Epithelial cell of alveolus of lung (primary cell): ENCODE data around the gene RSRC2. TPM values are rescaled to one million over a fixed set of nuclear protein-coding genes. Genes with fewer than 3 reads are reported as not detected.

Source experiments
- total RNA-seq: library from RNA; depleted of rRNA; stranded (reverse); fragments of >200 nt; gene quantifications from 2 replicates; pipeline ENCODE4 v1.2.1, GENCODE V29; 2015

Gene RSRC2, protein sequence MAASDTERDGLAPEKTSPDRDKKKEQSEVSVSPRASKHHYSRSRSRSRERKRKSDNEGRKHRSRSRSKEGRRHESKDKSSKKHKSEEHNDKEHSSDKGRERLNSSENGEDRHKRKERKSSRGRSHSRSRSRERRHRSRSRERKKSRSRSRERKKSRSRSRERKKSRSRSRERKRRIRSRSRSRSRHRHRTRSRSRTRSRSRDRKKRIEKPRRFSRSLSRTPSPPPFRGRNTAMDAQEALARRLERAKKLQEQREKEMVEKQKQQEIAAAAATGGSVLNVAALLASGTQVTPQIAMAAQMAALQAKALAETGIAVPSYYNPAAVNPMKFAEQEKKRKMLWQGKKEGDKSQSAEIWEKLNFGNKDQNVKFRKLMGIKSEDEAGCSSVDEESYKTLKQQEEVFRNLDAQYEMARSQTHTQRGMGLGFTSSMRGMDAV
- 22.8 and 39.3 TPM in 2 replicates for total RNA-seq

DNA sequence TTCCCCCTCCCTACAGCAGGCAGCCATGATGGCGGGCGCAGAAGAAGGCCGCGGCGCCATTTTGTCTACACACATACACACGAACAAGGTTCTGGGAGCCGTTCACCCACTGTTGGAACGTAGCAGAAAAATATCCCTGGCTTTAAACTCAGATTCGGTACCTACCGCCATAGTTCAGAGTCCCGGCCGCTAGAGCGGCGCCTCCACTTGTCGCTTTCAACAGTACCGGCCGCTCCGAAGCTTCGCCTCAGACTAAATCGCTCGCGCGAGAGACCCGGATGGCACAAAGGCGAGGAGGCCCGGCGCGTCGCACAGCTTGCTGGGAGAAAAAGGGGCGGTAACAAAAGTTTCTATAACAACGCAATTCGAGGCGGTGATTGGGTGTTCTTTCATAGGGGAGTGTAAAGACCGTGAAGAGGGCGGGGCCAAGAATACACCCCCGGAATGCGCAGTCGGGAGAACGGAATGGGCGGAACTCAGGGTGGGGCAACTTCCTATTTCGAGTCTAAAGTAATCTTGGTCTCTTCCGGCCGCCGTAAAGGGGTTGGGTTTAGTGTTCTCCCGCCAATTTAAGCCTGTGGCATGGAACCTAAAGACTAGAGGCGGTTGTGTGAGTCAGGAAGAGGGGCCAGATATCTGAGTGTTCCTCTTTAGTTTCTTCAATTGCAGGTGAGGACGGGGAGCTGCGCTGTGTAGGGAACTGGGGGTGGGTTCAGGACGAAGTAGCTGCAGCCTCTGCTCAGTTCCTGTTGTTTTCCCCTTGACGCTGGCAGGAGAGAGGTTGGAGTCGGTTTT, at the start of gene RSRC2, which contains the start of gene KNTC1:
Gene RSRC2, minus strand, starts transcription at position 254 of the 795 bp plus-strand sequence. Its CDS starts 83 bp downstream, at position 171.
Gene KNTC1, plus strand, starts transcription at position 567 of the 795 bp plus-strand sequence. CDS start 2,815 bp downstream, outside the sequence.

DNA sequence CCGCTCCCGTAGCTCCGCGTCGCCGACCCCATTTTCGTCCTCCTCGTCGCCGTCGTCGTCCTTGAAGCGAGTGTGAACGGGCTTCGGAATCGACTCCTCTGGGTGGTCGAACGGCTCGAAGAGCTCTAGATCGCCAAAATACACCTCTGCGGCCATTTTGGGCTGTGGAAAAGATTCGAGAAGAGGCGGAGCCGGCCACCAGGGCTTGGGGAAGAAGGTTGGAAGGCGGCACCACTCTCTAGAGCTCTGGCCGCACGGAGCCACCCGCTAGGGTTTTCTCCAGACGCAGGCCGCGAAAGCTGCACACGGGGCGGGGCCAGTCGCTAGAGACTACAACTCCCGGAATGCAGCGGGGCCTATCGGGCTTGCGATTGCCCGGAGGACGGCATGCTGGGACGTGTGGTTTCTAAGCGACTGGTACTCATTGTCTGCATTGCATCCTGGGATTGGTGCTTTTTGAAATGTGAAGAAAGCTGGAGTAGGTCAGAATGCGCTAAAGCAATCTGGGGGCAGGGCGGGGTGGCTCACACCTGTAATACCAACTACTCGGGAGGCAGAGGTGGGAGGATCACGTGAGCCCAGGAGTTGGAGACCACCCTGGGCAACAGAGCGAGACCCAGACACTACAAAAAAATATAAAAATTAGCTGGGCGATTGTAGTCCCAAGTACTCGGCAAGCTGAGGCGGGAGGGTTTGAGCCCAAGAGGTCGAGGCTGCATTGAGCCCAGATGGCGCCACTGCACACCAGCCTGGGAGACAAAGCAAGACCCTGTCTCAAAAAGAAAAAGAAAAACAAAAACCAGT, 25.8 kb downstream of the RSRC2 start, which contains the start of gene ZCCHC8:
Gene ZCCHC8, minus strand, starts transcription at position 248 of the 804 bp plus-strand sequence. Its CDS starts 92 bp downstream, at position 156.

Other genes with a start within 250 kb of the RSRC2 start
- gene CLIP1, start 104.3 kb downstream of the RSRC2 start, total RNA-seq: 22.7 and 27.9 TPM in 2 replicates
- gene ZCCHC8, start 26.0 kb downstream of the RSRC2 start, total RNA-seq: 8.9 and 12.8 TPM in 2 replicates
- 14.1 and 23.3 TPM in 2 replicates for gene KNTC1, start 313 bp upstream of the RSRC2 start, total RNA-seq
- gene HCAR2, start 176.4 kb upstream of the RSRC2 start, total RNA-seq: not detected in 2 replicates
- not detected in 2 replicates for gene HCAR3, start 189.9 kb upstream of the RSRC2 start, total RNA-seq
- 0.08 and 0.13 TPM in 2 replicates for gene HCAR1, start 203.9 kb upstream of the RSRC2 start, total RNA-seq
- 25.7 and 30.1 TPM in 2 replicates for gene DENR, start 225.9 kb upstream of the RSRC2 start, total RNA-seq
- 0.13 and 0.72 TPM in 2 replicates for gene CCDC62, start 247.6 kb upstream of the RSRC2 start, total RNA-seq